Measurements from ENCODE around the gene FAM222A.

Gene FAM222A

GRCh38 chr12:109710747-109711595 is 2.7 kb upstream of the FAM222A start:
- DNase-seq (ENCODE audit: low read depth), result no peak

- DNase-seq (ENCODE audit: low read depth), result no peak
Measured at GRCh38 chr12:109711596-109712461, 1.8 kb upstream of the FAM222A start.

GRCh38 chr12:109714141-109714912 is 702 bp downstream of the FAM222A start:
- peak; percentile 32 for DNase-seq (ENCODE audit: low read depth)

- DNase-seq (ENCODE audit: low read depth), result no peak
Measured at GRCh38 chr12:109714913-109715244, 1.3 kb downstream of the FAM222A start.

GRCh38 chr12:109715310-109716091 is 1.9 kb downstream of the FAM222A start:
- DNase-seq (ENCODE audit: low read depth), result no peak

- DNase-seq (ENCODE audit: low read depth), result no peak
Measured at GRCh38 chr12:109716092-109716479, 2.5 kb downstream of the FAM222A start.

- no peak for DNase-seq (ENCODE audit: low read depth)
Measured at GRCh38 chr12:109716512-109717389, 3.1 kb downstream of the FAM222A start.

- DNase-seq (ENCODE audit: low read depth), result no peak
Measured at GRCh38 chr12:109717390-109718357, 4.0 kb downstream of the FAM222A start.

- DNase-seq (ENCODE audit: low read depth), result no peak
Measured at GRCh38 chr12:109718390-109718789, 4.8 kb downstream of the FAM222A start.

GRCh38 chr12:109719123-109720022 is 5.7 kb downstream of the FAM222A start:
- no peak for DNase-seq (ENCODE audit: low read depth)

GRCh38 chr12:109720152-109720856 is 6.7 kb downstream of the FAM222A start:
- no peak for DNase-seq (ENCODE audit: low read depth)

GRCh38 chr12:109720857-109721189 is 7.2 kb downstream of the FAM222A start:
- no peak for DNase-seq (ENCODE audit: low read depth)

GRCh38 chr12:109721276-109721675 is 7.7 kb downstream of the FAM222A start:
- no peak for DNase-seq (ENCODE audit: low read depth)

GRCh38 chr12:109722022-109722720 is 8.5 kb downstream of the FAM222A start:
- DNase-seq (ENCODE audit: low read depth), result no peak

- no peak for DNase-seq (ENCODE audit: low read depth)
Measured at GRCh38 chr12:109722721-109723094, 9.1 kb downstream of the FAM222A start.

GRCh38 chr12:109723311-109723881 is 9.8 kb downstream of the FAM222A start:
- no peak for DNase-seq (ENCODE audit: low read depth)

Data from stimulated activated CD8-positive, alpha-beta memory T cell treated with anti-CD3 and anti-CD28 coated beads, Interleukin-7, amount 100 ng/mL, for 24 hours (primary cell).